MCF 10A (cell line): ENCODE measurements around the gene PTPRG. TPM values are rescaled to one million over a fixed set of nuclear protein-coding genes. Genes with fewer than 3 reads are reported as not detected.

Experiments
- BruUV-seq: library from RNA; stranded (reverse); fragments of 400-500 nt; replicated peaks from 2 replicates; lab custom pipeline; 2021; lab: Mats Ljungman, UMichigan
- CTCF ChIA-PET: fragments of 300-600 bp; sonication (Branson Sonifier 250); formaldehyde crosslinking; extraction: SDS; loops from one replicate; lab custom pipeline; 2021; ENCODE audit warnings: antibody characterized with exemption, inconsistent platforms; lab: Yijun Ruan, JAX
- POLR2A ChIA-PET: fragments of 300-600, 350-650 bp; sonication (Branson Sonifier 250); formaldehyde crosslinking; extraction: SDS; loops from one replicate; lab custom pipeline; 2020; ENCODE audit warnings: antibody characterized with exemption, inconsistent platforms; lab: Yijun Ruan, JAX
- DNase-seq: peaks from one replicate; pipeline ENCODE4 v3.0.0-alpha.2; 2018; ENCODE audit not compliant: unreplicated experiment
- H3K27ac Mint-ChIP-seq: one replicate; pipeline ENCODE4 v1.8.0; 2022; ENCODE audit warnings: mild to moderate bottlenecking, low read depth, mixed read lengths; ENCODE audit not compliant: unreplicated experiment
- H3K27me3 Mint-ChIP-seq: one replicate; pipeline ENCODE4 v1.8.0; 2022; ENCODE audit warnings: mixed read lengths; ENCODE audit not compliant: insufficient read depth, unreplicated experiment
- H3K36me3 Mint-ChIP-seq: one replicate; pipeline ENCODE4 v1.8.0; 2022; ENCODE audit warnings: mild to moderate bottlenecking, moderate library complexity, mixed read lengths; ENCODE audit not compliant: insufficient read depth, unreplicated experiment
- H3K4me1 Mint-ChIP-seq: one replicate; pipeline ENCODE4 v1.8.0; 2022; ENCODE audit warnings: mixed read lengths; ENCODE audit not compliant: insufficient read depth, unreplicated experiment
- H3K4me3 Mint-ChIP-seq: one replicate; pipeline ENCODE4 v1.8.0; 2022; ENCODE audit warnings: mild to moderate bottlenecking, moderate library complexity, mixed read lengths; ENCODE audit not compliant: unreplicated experiment
- H3K9me3 Mint-ChIP-seq: one replicate; pipeline ENCODE4 v1.8.0; 2022; ENCODE audit warnings: mixed read lengths; ENCODE audit not compliant: unreplicated experiment
- CTCF ChIP-seq: fragments of 200-600 bp; IDR thresholded peaks from one replicate; pipeline ENCODE4 v1.8.0; 2022; ENCODE audit warnings: antibody characterized with exemption, mild to moderate bottlenecking; ENCODE audit not compliant: unreplicated experiment
- intact Hi-C: fragments of 100-400 bp; cut with micrococcal nuclease; formaldehyde crosslinking; loops from 2 replicates; pipeline ENCODE4 v1.14.1; 2022
- total RNA-seq: library from RNA; stranded (reverse); gene quantifications from 2 replicates; pipeline ENCODE4 v1.2.3, GENCODE V29; 2022

The PTPRG gene
- total RNA-seq, 1 experiment from 2014 or later: 54.5 TPM

GRCh38 chr3:61890586-61890985, 329.2 kb downstream of the PTPRG start:
- DNase-seq: no peak
- no TSS peak for BruUV-seq

GRCh38 chr3:61892891-61893290, 331.5 kb downstream of the PTPRG start:
- Mint-ChIP-seq H3K27me3 (no peaks in the 10 kb centered on the region), H3K4me3 (no peak overlapping the region), H3K9me3 (no peaks in the 10 kb centered on the region), H3K4me1 (peaks cover 22% of the 10 kb centered on the region), H3K36me3 (peaks cover 12% of the 10 kb centered on the region), H3K27ac (no peak overlapping the region)
- no TSS peak for BruUV-seq
- no peak for DNase-seq
- ChIA-PET CTCF (interaction anchor here (0.6 kb wide), 1 partner anchor 441 kb away, joined by 5 read pairs; no protein-coding TSS in a partner anchor), POLR2A (no interaction called here)
- intact Hi-C loops: no loop called here
- TF ChIP-seq CTCF: no peak

More at GRCh38 chr3:61890586-61890985, 329.2 kb downstream of the PTPRG start:
- Mint-ChIP-seq H3K4me1 (peaks cover 12% of the 10 kb centered on the region), H3K27ac (no peak overlapping the region), H3K4me3 (no peak overlapping the region), H3K9me3 (no peaks in the 10 kb centered on the region), H3K36me3 (peaks cover 12% of the 10 kb centered on the region), H3K27me3 (no peaks in the 10 kb centered on the region)
- CTCF ChIA-PET: interaction anchor here (0.6 to 1.2 kb wide), 3 partner anchors 32 to 1048 kb away, joined by 3 to 7 read pairs (median 4); no protein-coding TSS in a partner anchor
- intact Hi-C loops: no loop called here
- POLR2A ChIA-PET: interaction anchor here (0.9 to 1.6 kb wide), 3 partner anchors 11 to 462 kb away, joined by 3 to 4 read pairs (median 4); partner anchors contain the start of gene PTPRG
- no peak for TF ChIP-seq CTCF

GRCh38 chr3:61893840-61894566, 332.6 kb downstream of the PTPRG start:
- no peak for DNase-seq
- no peaks in the 10 kb centered on the region for H3K9me3 Mint-ChIP-seq
- H3K27me3 Mint-ChIP-seq: no peaks in the 10 kb centered on the region
- no peak overlapping the region for H3K27ac Mint-ChIP-seq
- no TSS peak for BruUV-seq
- peaks cover 12% of the 10 kb centered on the region for H3K36me3 Mint-ChIP-seq
- H3K4me3 Mint-ChIP-seq: no peak overlapping the region
- intact Hi-C loops: no loop called here
- ChIA-PET POLR2A (interaction anchor here (0.9 to 1.5 kb wide), 4 partner anchors 22 to 333 kb away, joined by 3 to 4 read pairs (median 4); partner anchors contain the start of gene PTPRG), CTCF (interaction anchor here (0.6 to 2.0 kb wide), 9 partner anchors 10 to 812 kb away, joined by 3 to 12 read pairs (median 4); no protein-coding TSS in a partner anchor)
- peaks cover 28% of the 10 kb centered on the region for H3K4me1 Mint-ChIP-seq
- no peak for TF ChIP-seq CTCF
